Embryonic facial prominence (tissue), 1 donor: ENCODE results near the gene WDR53.
"Not testable (repeated sequence)": the region's sequence is repeated elsewhere in the genome, so short reads cannot be mapped to it uniquely, and the experiment has no call there.

Source experiments
- DNase-seq: peaks from one replicate; pipeline ENCODE4 v3.0.0-alpha.2; 2016; ENCODE audit errors: extremely low spot score

The WDR53 gene

GRCh38 chr3:196517919-196518318 is 50.4 kb downstream of the WDR53 start:
- no peak for DNase-seq

GRCh38 chr3:196517162-196517800 is 51.1 kb downstream of the WDR53 start:
- no peak for DNase-seq

- no peak for DNase-seq
Observed at GRCh38 chr3:196514913-196515621, 53.3 kb downstream of the WDR53 start, which contains the start of gene SMCO1. Gene SMCO1, minus strand, starts transcription at chr3:196515346. Its CDS starts 137 bp downstream, at chr3:196515209.

GRCh38 chr3:196514350-196514716 is 54.0 kb downstream of the WDR53 start:
- no peak for DNase-seq

- DNase-seq: no peak
Observed at GRCh38 chr3:196513697-196514349, 54.5 kb downstream of the WDR53 start.

- not testable (repeated sequence) for DNase-seq
Observed at GRCh38 chr3:196511646-196512425, 56.5 kb downstream of the WDR53 start.

- not testable (repeated sequence) for DNase-seq
Observed at GRCh38 chr3:196511108-196511507, 57.2 kb downstream of the WDR53 start.

GRCh38 chr3:196506687-196507086 is 61.7 kb downstream of the WDR53 start:
- no peak for DNase-seq

GRCh38 chr3:196504556-196504955 is 63.8 kb downstream of the WDR53 start:
- DNase-seq: no peak
